ENCODE measurements around the gene RAPGEF4.

Gene RAPGEF4

DNA sequence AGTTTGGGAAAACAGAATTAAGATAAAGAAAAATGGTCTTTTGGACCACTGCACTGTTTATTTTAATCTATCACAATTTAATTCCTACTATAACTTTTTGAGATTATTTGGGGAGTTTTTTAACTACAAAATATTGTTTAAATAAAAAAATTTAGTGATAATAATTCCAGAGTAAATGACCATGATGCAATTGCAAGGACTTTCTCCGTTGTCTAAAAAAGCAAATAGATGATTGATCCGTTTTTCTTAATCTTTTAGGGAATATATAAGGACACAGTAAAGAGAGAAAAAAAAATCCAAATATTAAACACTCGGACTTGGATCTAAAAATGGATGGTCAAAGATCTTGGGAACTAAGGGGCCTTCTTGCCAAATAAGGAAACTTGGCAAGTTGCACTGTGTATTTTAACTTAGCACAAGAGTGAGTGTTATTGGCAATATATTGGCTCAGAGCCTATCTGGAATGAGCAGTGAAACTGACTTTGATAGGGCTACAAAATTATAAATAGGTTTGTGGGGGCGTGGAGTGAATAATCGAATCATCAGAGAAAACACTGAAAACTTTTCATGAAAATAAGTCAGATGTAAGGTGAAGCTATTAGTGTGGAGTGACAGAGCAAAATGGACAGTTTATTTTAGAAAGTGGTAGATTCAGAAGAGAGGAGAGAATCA, 342.0 kb downstream of the RAPGEF4 start:
- H3K4me3 ChIP-seq (ENCODE audit: low read length), result no peak overlapping the region
- DNase-seq (ENCODE audit: low read depth), result peak; percentile 42
- TF ChIP-seq, protein P1, sequence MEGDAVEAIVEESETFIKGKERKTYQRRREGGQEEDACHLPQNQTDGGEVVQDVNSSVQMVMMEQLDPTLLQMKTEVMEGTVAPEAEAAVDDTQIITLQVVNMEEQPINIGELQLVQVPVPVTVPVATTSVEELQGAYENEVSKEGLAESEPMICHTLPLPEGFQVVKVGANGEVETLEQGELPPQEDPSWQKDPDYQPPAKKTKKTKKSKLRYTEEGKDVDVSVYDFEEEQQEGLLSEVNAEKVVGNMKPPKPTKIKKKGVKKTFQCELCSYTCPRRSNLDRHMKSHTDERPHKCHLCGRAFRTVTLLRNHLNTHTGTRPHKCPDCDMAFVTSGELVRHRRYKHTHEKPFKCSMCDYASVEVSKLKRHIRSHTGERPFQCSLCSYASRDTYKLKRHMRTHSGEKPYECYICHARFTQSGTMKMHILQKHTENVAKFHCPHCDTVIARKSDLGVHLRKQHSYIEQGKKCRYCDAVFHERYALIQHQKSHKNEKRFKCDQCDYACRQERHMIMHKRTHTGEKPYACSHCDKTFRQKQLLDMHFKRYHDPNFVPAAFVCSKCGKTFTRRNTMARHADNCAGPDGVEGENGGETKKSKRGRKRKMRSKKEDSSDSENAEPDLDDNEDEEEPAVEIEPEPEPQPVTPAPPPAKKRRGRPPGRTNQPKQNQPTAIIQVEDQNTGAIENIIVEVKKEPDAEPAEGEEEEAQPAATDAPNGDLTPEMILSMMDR (IDR thresholded peaks at IDR 0.05; ENCODE audit: insufficient read depth, low read depth, low read length, missing control alignments), result no peak

DNA sequence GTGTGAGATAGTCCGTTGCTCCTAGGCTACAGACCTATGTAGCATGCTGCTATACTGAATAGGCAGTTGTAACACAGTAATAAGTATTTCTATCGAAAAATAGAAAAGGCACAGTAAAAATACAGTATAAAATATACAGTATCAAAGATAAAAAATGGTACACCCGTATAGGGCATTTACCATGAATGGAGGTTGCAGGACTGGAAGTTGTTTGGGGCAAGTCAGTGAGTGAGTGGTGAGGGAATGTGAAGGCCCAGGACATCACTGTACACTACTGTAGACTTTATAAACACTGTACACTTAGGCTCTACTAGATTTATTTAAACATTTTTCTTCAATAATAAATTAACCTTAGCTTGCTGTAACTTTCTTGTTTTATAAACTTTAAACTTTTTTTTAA, 343.5 kb downstream of the RAPGEF4 start:
- TF ChIP-seq, protein P1 (IDR thresholded peaks at IDR 0.05; ENCODE audit: insufficient read depth, low read depth, low read length, missing control alignments), result no peak
- DNase-seq (ENCODE audit: low read depth), result peak; percentile 20
- no peak overlapping the region for H3K4me3 ChIP-seq (ENCODE audit: low read length)

- H3K4me3 ChIP-seq (ENCODE audit: low read length), result no peak overlapping the region
- TF ChIP-seq, protein P1 (IDR thresholded peaks at IDR 0.05; ENCODE audit: insufficient read depth, low read depth, low read length, missing control alignments), result no peak
- DNase-seq (ENCODE audit: low read depth), result peak; percentile 91
Observed at GRCh38 chr2:173079973-173080860, 344.6 kb downstream of the RAPGEF4 start.

- TF ChIP-seq, protein P1 (IDR thresholded peaks at IDR 0.05; ENCODE audit: insufficient read depth, low read depth, low read length, missing control alignments), result no peak
- no peak overlapping the region for H3K4me3 ChIP-seq (ENCODE audit: low read length)
- peak; percentile 58 for DNase-seq (ENCODE audit: low read depth)
Observed at GRCh38 chr2:173086518-173087213, 351.0 kb downstream of the RAPGEF4 start.

GRCh38 chr2:173087214-173087581, 351.6 kb downstream of the RAPGEF4 start:
- no peak for DNase-seq (ENCODE audit: low read depth)
- no peak overlapping the region for H3K4me3 ChIP-seq (ENCODE audit: low read length)
- TF ChIP-seq, protein P1 (IDR thresholded peaks at IDR 0.05; ENCODE audit: insufficient read depth, low read depth, low read length, missing control alignments), result no peak

- TF ChIP-seq, protein P1 (IDR thresholded peaks at IDR 0.05; ENCODE audit: insufficient read depth, low read depth, low read length, missing control alignments), result no peak
- no peak for DNase-seq (ENCODE audit: low read depth)
- H3K4me3 ChIP-seq (ENCODE audit: low read length), result no peak overlapping the region
Observed at GRCh38 chr2:173087793-173088496, 352.3 kb downstream of the RAPGEF4 start.

Measured in epithelial cell of esophagus (primary cell).